Measurements from ENCODE around the gene RAD9B. TPM values are rescaled to one million over a fixed set of nuclear protein-coding genes. Genes with fewer than 3 reads are reported as not detected.

Gene RAD9B
- total RNA-seq, 2 donors from 2014 or later: 0.25 to 0.37 TPM

DNA sequence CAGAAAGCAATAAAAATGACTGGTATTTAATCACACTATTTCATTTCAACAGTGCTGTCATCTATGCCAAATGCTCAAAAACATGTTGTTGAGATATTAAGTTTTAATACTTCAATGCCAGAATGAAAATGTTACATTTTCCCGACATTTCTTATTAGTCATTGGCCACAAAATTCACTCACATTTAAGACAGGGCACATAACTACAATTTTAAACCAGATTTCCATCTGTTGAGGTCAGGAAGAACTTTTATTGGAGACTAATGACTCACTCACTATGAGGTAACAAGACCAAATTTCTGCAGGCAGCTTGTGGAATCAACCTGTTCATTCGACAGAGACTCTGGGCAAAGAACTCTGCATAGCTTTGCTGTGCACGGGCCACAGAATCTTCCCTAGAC, 44.2 kb downstream of the RAD9B start:
- ATAC-seq: no peak
- no peak for DNase-seq
- intact Hi-C loops (cut with DNase I, micrococcal nuclease): no loop called here

DNA sequence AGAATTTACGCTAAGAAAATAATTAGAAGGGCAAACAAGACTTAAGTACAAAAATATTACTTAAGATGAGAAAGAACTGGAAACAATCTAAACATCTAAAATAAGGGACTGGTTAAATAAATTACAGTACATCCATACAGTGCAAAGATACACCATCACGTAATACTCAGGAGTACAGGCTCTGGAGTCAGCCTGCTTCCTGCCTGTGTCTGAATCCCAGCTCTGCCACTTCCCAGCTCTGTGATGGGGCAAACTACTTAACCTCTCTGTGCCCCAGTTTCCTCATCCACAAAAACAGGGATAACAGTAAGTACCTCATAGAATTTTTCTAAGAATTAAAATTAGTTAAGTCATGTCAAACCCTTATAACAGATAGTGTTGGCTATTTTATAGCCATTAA, 45.0 kb downstream of the RAD9B start:
- ATAC-seq: no peak
- no peak for DNase-seq
- intact Hi-C loops (cut with DNase I, micrococcal nuclease): no loop called here

DNA sequence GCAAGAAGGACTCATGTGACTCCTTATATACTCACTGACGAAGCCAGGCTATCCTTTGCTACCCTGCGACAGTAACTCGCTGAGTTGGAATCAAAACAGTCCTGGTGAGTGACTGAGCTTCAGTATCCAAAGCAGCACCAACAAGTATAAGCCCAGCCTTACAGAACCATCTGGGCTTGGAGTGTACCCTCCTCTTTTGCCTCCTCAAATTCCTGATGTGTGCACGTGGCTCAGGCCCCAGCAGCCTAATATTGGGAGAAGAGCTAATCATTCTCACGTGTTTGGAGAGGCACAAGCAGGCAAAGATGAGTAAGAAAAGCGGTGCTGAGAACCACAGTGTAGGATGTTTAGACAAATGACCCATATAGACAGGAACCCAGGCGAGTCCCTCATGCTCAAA, 46.5 kb downstream of the RAD9B start:
- intact Hi-C loops (cut with DNase I, micrococcal nuclease): no loop called here
- DNase-seq (no peak), ATAC-seq (no peak)

DNA sequence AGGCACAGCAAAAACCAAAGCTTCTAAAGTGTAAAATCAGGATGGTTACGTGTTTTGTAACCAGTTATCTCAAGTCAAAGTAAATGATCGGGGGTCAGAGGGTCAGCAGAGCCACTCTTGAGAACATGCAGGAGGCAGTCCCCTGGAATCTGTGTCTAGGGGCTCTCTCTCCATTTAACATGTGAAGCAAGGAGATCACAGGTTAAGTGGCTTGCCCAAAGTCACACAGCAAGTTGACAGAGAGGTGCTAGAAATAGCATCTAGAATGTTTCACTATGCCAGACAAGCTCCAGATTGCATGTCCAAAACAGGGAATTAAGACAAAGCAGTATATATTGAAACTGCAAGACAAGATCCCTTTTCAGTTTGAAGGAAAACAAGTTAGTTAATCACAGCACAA, 47.6 kb downstream of the RAD9B start:
- no peak for ATAC-seq
- DNase-seq: no peak
- intact Hi-C loops (cut with DNase I, micrococcal nuclease): no loop called here

DNA sequence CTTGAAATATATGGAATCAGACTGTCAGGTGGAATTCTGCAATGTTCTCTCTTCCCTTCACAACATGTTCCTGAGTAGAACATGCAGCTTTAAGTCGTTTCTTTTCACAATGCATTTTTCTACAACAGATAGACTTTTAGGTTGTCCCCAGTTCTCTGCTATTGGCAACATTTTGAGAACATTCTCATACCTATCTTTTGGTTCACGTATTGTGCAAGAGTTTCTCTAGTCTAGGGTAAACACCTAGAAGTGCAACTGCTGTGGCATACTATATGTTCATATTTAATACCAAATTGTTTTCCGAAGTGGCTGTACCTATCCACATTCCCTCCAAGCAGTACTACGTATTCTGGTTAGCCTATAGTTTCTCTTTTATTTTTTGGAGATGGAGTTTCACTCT, 48.9 kb downstream of the RAD9B start:
- ATAC-seq: no peak
- DNase-seq: no peak
- intact Hi-C loops (cut with DNase I, micrococcal nuclease): no loop called here

Other genes with a start within 250 kb of the RAD9B start
- 100 to 1,000 TPM; 248 to 279 TPM for gene ATP2A2, start 221.1 kb upstream of the RAD9B start, total RNA-seq
- 10 to 100 TPM; 27.3 to 31.1 TPM for gene ANAPC7, start 98.6 kb upstream of the RAD9B start, total RNA-seq
- 100 to 1,000 TPM; 276 to 284 TPM for gene ARPC3, start 52.0 kb upstream of the RAD9B start, total RNA-seq
- 10 to 100 TPM in 1 of 2 donors, 1 to 10 TPM in 1; 8.1 to 10.2 TPM for gene GPN3, start 34.1 kb upstream of the RAD9B start, total RNA-seq
- 1 to 10 TPM; 1.5 to 1.6 TPM for gene FAM216A, start 33.5 kb upstream of the RAD9B start, total RNA-seq
- 100 to 1,000 TPM in 1 of 2 donors, 10 to 100 TPM in 1; 99.0 to 114 TPM for gene VPS29, start 220 bp upstream of the RAD9B start, total RNA-seq
- 10 to 100 TPM; 30.7 to 32.4 TPM for gene PPTC7, start 81.0 kb downstream of the RAD9B start, total RNA-seq
- gene TCTN1, start 111.8 kb downstream of the RAD9B start, total RNA-seq: 1 to 10 TPM; 8.0 to 9.1 TPM
- 1 to 10 TPM; 1.4 to 3.0 TPM for gene HVCN1, start 186.8 kb downstream of the RAD9B start, total RNA-seq
- gene PPP1CC, start 240.6 kb downstream of the RAD9B start, total RNA-seq: 100 to 1,000 TPM; 165 to 178 TPM

All from left colon (tissue), 2 donors.